Endometrial microvascular endothelial cells (primary cell): ENCODE results near the gene PNLIP. TPM values are rescaled to one million over a fixed set of nuclear protein-coding genes. Genes with fewer than 3 reads are reported as not detected.

Experiments used
- in situ Hi-C: cut with HindIII; loops from 2 replicates; pipeline ENCODE4 v1.10.0; 2017; ENCODE audit warnings: low sequenced_read_pairs, low pct_unique_long_range_greater_than_20kb; ENCODE audit errors: inconsistent ontology term
- total RNA-seq: library from RNA; depleted of rRNA; stranded (reverse); fragments of >200 nt; gene quantifications from one replicate; pipeline ENCODE4 v1.2.3, GENCODE V29; 2015; ENCODE audit errors: inconsistent ontology term

PNLIP gene
- not detected for total RNA-seq

DNA sequence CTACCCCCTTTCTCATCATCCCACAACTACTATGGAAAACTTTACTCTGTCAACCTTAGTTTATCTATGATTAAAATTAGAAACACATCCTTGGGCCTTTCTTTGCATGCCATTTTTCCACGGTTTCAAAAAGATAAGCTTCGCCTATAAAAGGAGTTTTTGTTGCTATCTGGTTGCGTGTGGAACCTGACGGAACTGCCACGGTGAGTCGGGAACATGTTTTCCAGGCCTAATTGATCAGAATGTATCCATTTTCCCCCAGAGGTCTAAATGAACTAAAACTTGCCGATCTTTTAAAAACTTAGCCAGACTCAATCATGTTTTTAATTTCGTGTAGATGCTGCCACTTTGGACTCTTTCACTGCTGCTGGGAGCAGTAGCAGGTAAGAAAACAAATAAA lies at the start of gene PNLIP:
PNLIP (plus strand) TSS at position 176 of the 400 bp plus-strand sequence; CDS start at position 338, 162 bp downstream.
- in situ Hi-C loops = no loop called here

DNA sequence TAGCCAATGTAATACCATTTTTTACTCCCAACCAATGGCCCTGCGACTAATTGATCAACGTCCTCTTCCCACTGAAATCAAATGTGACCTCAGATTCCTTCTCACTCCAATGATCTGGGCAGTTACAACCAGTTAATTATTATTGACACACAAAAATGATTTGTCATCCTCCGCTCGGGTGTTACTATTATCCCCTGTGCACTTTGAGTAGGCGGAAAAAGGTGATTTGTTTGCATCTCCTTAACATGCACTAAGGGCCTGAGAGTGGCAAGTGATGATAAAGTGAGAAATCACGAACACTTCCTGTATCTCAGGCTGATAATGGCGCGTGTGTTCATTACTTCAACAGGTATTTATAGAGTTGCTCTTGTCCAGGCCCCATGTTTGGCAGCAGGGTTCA lies 40.9 kb upstream of the PNLIP start:
- in situ Hi-C loops = no loop called here

DNA sequence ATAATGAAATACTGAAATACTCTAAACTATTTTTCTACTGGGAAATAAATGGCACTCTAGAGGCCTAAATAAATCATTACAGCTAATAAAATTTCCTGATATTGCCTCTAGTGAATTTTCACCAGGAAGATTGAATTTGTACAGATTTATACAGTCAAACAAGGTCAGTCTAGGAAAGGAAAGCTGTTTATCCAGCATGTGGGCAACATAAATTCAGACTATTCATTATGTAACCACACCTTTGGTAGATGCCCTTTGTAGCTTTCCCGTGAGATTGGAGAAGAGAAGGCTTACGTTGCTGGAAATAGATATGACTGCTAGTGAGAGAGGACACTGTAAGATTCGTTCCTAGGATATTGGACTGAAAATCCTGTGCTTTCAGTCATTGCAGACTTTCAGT lies 35.2 kb upstream of the PNLIP start:
- in situ Hi-C loops = no loop called here

DNA sequence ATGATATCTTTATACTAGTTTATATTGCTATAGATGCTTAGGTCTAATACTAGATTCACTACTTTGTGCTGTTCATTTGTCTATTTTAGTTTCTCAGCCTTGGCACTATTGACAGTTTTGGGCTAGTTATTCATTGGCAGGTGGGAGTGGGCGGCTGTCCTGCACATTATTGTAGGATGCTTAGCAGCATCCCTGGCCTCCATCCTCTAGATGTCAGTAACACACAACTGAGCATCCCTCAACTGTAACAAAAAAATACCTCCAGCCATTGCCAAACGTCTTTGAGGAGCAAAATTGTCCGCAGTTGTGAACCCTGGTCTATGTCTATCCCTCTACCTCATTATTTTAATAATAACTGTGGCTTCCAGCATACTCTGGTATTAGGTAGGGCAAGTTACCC lies 34.4 kb upstream of the PNLIP start:
- in situ Hi-C loops = no loop called here

DNA sequence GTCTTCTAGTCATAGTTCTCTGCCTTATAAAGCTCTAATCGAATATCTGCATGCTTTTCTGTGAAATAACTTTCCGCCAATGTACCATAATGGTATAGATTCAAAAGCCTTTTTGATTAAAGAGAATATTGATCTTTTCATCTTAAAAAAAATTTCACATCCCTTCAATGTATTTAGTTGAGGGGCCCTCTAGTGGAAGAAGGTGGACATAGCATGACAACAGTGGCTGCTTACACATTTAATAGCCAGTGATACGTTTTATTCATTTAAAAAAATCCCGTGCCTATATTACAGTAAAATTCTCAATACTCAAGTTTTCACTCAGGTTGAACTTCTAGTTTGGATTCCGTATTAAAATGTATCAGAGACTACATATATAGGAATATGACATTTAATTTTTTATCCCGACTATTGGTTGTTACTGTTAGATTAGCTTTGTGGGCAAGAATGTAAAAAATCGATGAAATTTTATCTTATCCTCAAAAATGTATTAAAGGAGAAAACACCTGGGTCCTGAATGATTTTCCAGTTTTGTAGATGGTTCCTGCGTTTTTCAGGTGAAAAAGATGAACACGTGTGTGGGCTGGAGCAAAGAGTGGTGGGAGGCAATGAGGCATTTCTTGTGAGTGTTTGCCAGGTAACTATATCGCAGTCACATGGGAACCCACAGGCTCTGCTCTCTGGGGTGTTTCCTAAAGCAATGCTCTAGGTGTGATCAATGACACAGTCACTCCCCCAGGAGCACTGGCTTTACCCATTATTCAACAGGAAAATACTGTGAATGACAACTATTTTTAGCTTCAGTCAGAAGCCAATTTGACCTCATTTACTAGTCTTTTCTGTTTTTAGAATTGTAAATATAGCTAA lies 24.1 kb upstream of the PNLIP start:
- in situ Hi-C loops = no loop called here

DNA sequence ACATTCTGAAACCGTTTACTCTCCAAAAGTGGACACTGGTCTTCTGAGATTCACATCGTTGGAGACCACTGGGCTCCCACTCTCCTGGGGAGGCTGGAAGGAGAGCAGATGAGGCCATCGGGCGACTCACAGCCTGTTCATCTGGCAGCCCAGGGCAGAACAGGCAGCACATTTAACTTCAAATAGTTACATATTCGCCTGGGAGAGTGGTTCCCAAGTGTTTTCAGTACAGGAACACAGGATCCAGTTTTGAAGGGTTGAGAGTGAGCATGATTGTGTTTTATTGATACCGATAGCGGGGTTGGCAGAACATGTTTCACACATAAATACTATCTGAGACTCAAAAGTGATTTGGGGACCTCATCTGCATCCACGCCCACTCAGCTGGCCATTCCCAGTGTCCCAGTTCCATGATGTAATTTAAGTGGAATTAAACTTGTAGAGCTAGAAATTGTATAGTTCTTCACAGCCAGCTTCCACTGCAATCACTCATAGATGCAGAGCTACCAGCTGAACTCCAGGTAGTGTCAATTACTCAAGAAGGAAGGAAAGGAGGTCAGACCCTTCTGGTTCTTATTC lies 22.8 kb upstream of the PNLIP start:
- in situ Hi-C loops = no loop called here

DNA sequence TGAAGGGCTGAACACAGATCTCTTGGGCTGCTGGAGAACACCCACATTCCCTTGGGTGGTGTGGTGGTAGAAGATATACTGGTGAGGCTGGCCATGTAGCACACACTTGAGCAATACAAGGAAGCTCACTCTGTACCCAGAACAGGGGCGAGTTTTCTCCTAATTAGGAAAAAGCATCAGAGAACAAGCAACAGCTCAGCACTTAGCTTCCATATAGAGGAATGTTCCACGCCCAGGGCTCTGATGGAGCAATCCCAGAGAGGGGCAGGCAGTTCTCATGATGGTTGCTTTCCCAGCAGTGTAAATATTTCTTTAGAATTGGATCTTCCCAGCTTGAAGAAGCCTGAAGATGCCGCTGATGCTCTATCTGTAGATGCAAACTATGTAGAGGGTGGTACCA lies 21.0 kb upstream of the PNLIP start:
- in situ Hi-C loops = no loop called here

DNA sequence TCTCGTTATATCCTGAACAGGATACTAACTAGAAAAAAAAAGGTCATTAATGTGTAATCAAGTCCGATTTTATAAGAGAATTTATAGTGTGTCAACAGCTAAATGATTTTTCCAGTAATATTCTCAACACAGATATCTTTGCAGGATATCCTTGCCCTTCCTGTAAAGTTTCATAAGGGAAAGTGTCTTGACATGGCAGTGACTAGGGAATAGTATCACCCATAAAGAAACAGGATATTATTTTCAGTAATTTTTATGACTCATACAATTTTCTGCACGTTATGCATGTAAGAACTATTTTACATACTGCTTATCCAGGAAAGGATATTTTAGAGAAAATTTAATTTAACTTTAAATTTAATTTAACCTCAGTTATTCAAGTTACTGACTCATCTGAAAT lies 19.5 kb upstream of the PNLIP start:
- in situ Hi-C loops = no loop called here

DNA sequence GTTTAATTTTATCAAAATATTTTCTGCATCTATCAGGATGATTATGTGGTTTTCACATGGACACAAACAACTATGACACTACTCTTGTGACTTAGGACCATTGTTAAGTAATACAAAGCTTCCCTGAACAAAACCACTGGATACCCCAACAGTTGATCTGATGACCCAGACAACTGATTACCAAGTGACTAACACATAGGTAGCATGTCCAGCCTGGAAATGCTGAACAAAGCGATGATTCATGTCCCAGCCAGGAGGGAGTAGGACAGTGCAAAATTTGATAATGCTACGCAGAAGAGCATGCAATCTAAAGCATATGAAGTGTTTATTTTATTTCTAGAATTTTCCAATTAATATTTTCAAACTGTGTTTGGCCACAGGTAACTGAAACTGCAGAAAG lies 8.9 kb upstream of the PNLIP start:
- in situ Hi-C loops = no loop called here

DNA sequence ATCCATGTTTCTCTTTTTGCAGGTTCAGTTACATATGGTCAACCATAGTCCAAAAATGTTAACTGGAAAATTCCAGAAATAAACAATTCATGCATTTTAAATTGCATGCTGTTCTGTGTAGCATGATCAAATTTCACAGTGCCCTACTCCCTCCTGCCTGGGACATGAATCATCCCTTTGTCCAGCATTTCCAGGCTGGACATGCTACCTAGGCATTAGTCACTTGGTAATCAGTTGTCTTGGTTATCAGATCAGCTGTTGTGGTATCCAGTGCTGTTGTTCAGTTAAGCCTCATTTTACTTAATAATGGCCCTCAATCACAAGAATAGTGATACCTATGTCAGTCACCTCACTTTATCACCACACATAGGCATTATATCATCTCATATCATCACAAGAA lies 7.3 kb upstream of the PNLIP start:
- in situ Hi-C loops = no loop called here

DNA sequence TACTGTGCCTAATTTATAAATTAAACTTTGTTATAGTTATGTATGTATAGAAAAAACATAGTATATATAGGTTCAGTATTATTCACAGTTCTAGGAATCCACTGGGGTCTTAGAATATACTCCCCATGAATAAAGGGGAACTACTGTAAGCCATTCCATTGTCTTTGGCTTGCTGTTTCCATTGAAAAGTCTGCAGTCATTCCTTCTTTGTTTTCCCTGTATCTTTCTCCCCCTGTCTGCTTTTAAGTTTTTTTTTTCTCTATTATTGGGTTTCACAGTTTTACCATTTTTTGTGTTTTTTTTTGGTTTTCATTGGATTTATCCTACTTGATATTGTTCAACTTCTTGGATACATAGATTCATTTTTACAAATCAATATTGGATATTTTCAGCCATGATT lies 6.7 kb upstream of the PNLIP start:
- in situ Hi-C loops = no loop called here

DNA sequence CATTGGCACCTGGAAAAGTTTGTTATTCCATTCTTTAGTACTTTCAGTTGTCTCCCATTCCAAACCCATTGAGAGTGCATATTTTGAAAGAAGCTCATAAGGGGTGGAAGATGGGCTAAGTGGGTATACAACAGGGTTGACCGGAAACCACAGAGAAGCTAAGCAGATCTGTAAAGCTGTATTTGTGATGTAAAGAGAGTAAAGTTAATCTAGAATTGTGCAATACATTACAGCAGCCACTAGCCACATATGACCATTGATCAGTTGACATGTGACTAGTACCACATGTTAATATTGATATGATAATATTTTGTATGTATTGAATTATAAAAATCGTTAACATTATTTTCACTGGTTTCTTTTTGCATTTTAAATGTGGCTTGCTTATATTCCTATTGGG lies 4.9 kb upstream of the PNLIP start:
- in situ Hi-C loops = no loop called here

DNA sequence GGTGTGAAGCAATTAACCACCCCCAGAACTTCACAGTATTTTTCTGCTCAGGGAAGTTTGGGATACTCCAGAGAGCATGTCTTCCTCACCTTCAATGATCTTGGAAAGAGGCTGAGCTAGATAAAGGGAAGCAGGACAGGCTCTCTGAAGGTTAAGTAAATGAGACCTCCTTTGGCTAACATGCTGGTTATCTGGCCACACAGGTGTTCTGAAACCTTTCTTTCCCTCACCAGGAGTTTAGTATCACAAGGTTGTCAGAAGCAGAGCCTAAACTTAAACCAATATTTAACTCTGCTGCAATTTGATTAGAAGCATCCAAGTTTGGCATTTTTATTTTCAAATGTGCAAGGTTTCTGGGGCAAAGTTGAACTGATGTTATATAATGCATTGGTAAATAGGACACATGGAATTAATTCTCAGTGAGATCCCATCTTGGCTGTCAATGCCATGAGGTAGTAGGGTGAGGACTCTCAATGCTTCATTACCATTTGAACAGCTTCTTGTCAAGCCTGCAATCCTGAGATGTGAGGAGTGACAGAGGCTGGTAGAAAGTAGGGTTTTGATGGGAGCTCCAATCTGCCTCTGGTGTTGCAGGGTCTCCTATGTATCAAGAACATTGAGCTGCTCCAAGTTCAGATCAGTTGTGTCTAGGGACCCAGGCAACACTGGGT lies 3.6 kb upstream of the PNLIP start:
- in situ Hi-C loops = no loop called here

DNA sequence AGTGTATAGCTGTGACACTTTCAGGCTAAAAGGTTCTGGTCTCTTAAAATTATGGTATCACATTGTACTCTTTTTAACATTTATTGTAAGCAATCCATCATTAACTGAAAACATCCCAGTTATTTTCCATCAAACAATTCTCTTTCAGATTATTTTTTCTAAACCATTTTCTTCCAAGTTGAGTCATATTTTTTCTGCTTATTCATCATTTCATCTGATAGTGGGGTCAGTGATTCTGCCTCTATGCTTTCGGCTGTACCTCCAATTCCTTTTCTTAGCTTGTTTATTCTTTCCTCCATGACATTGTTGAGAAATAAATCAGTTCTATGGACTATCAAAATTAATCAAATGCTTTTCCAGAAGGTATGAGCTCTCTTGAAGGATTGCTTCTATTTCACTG lies 609 bp upstream of the PNLIP start:
- in situ Hi-C loops = no loop called here

DNA sequence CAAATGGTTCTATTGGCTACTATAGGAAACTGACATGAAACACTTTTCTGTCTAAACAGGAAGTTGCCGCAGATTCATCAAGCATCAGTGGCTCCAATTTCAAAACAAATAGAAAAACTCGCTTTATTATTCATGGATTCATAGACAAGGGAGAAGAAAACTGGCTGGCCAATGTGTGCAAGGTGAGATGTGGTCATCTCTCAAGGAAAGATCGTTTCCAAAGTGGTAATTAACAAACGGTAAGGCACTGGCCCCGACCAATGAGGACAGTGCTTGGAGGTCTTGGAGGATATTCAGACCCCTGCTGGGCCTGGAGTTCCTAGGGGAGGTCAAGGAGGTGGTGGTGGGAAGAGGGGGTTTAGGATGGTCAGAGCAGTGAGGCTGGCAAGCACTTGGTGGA lies 2.6 kb downstream of the PNLIP start:
- in situ Hi-C loops = no loop called here

DNA sequence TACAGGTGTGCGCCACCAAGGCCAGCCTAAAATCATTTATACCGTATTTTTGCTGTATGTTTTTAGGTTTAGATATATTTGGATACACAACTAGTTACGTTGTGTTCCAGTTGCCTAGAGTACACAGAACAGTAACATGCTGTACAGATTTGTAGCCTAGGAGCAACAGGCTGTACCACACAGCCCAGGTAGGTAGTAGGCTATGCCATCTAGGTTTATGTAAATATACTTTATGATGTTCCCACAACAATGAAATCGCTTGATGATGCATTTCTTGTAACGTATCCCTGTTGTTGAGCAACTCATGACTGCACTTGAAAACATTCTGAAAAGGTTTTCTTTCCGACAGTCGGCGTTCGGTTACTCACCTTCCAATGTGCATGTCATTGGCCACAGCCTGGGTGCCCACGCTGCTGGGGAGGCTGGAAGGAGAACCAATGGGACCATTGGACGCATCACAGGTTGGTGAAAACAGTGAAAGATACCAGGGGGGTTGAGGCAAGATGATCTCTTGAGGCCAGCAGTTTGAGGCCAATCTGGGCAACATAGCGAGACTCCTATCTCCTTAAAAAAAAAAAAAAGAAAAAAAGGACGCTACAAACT lies 7.7 kb downstream of the PNLIP start:
- in situ Hi-C loops = no loop called here

DNA sequence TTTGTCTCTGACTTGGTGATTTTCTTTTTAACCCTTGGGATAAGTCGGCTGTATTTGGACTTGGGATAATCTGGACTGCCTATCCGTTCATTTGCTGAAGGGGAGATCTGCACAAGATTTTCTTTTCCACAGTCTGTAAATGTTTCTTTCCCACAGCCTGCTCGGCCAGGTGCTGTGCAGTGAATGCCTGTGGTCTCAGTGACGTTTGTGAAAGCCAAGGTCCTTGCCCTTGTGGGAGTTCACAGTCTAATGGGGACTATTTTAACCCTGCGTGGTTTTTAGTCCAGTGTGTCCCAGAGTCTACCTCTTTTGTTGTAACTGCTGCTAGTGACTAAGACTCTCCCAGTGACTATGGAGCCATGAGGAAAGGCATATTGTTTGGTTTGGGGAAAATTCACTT lies 8.9 kb downstream of the PNLIP start:
- in situ Hi-C loops = no loop called here

DNA sequence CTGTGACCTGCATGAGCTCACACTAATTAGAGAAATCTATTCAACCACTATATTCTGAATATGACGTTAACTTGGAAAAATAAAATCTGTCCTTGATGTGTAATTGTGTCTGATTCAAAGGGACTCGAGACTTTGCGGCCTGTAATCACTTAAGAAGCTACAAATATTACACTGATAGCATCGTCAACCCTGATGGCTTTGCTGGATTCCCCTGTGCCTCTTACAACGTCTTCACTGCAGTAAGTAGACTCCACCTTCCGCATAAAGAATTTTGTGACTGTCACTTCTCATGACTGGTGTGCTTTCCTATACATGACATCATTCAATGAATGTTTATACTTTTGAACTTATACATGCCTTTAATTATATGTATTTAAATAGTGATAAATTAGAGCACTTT lies 10.1 kb downstream of the PNLIP start:
- in situ Hi-C loops = no loop called here

DNA sequence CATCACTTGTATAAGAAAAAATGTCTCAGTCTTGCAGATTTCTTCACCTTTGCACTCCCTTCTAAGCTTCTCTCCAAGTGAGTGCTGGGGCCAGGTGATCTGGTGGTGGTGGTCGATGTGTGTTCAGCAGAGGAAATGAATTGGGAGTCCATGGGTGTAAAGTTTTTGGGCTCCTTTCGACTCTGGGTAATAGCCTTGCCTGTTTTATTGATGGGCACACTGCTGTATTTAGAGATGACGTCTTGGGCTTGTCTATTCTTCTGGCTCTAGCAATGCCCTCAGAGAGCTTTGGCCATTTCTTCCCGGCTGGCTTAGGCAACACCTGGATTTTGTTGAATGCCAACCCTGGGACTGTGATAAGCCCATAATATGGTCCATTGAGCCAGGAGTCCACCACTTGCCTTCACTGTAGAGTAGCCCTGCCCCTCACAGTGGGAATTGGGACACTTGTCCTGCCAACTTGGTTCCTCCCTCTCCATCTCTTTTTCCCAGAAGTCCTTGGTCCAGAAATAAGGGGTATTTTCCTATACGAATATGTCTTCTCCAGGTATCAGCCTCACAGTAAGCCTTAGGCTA lies 11.7 kb downstream of the PNLIP start:
- in situ Hi-C loops = no loop called here
